ENCODE measurements around the gene USP46.
A peak's percentile ranks its signal among the peaks of the same experiment; 100 is the strongest.

USP46 gene

DNA sequence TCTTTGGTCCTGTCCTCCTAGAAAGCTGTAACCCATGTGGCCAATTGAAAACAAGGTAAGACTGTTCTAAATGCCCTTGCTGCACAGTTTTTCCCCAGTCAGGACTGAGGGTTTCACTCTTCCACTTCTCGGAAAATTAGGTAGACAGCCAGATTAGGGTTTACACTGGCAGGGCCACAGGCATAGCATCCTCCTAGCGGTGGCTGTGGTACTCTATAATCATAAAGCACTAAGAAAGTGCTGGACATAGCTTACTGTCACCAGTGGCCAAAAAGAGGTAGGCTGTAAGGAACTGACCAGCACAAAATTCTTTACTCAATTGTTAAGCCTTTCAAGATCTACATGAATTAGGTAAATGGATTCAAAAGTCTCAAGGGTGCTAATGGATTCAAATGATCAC is 11.6 kb upstream of the USP46 start:
- H3K9ac ChIP-seq (ENCODE audit: low read length): no peak overlapping the region
- H3K27ac ChIP-seq (ENCODE audit: low read depth, low read length): no peak overlapping the region
- no peak overlapping the region for H3K4me3 ChIP-seq (ENCODE audit: low read length)
- H3K4me1 ChIP-seq (ENCODE audit: control insufficient read depth, insufficient read depth, low read length): no peaks in the 10 kb centered on the region
- no peaks in the 10 kb centered on the region for H3K36me3 ChIP-seq (ENCODE audit: control insufficient read depth, insufficient read depth, low read length)
- no peaks in the 10 kb centered on the region for H3K27me3 ChIP-seq (ENCODE audit: control insufficient read depth, insufficient read depth, low read length)

DNA sequence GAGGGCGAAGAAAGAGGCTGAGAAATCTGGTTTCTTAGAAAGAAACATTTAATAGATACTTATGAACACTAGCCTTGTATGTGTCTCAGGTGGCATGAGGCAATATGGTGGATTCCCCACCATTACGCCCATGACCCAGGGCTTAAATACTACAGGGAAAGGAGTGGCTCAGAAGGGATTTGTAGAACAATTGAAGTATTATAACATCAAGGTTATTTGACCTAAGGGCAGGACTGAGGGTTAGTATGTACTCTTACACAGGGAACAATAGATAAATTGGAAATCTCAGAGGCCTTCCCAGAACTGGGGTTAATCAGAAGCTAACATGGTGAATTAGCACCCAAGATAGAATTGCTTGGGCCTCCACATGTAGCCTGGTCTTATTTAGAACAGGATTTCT is 11.0 kb upstream of the USP46 start:
- H3K36me3 ChIP-seq (ENCODE audit: control insufficient read depth, insufficient read depth, low read length): no peaks in the 10 kb centered on the region
- H3K27me3 ChIP-seq (ENCODE audit: control insufficient read depth, insufficient read depth, low read length): no peaks in the 10 kb centered on the region
- no peak overlapping the region for H3K9ac ChIP-seq (ENCODE audit: low read length)
- no peak overlapping the region for H3K27ac ChIP-seq (ENCODE audit: low read depth, low read length)
- no peak overlapping the region for H3K4me3 ChIP-seq (ENCODE audit: low read length)
- no peaks in the 10 kb centered on the region for H3K4me1 ChIP-seq (ENCODE audit: control insufficient read depth, insufficient read depth, low read length)

DNA sequence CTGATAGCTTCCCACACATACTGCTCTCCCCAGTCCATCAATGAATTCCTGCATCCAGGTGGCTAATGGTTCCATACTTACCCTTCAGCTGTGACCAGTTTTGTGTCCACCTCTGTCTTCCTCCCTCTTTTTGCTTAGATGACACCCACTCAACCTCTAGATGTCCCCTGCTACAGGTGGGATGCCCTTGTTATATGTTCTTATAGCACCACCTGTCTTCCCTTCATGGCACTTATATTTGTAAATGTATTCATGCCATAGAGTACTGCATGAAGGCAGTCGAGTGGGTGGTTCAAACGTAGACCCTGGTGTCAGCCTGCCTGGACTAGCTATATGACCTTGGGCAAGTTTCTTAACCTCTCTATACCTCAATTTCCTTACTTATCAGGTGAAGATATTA is 6.5 kb upstream of the USP46 start:
- no peak overlapping the region for H3K27ac ChIP-seq (ENCODE audit: low read depth, low read length)
- H3K9ac ChIP-seq (ENCODE audit: low read length): no peak overlapping the region
- H3K4me3 ChIP-seq (ENCODE audit: low read length): no peak overlapping the region
- H3K4me1 ChIP-seq (ENCODE audit: control insufficient read depth, insufficient read depth, low read length): no peaks in the 10 kb centered on the region
- no peaks in the 10 kb centered on the region for H3K27me3 ChIP-seq (ENCODE audit: control insufficient read depth, insufficient read depth, low read length)
- no peaks in the 10 kb centered on the region for H3K36me3 ChIP-seq (ENCODE audit: control insufficient read depth, insufficient read depth, low read length)

DNA sequence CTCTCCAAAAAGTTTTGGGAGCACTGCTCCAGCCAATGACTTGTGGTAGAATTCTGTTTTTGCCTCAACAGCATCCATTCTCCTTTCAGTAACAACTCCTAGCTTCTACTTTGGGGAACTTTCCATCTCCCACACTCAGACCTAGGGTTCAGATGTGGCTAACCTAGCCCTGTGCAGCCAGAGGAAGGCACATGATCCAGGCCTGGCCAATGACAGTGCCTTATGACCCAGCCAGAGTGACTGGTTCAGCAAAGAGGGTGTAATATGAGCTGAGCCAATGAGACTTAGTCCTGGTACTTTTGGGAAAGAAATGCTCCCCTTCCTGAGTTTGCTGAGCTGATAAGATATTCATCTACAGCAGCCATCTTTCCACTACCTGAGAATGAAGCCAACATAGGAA is 5.4 kb upstream of the USP46 start:
- H3K9ac ChIP-seq (ENCODE audit: low read length): no peak overlapping the region
- H3K27ac ChIP-seq (ENCODE audit: low read depth, low read length): no peak overlapping the region

DNA sequence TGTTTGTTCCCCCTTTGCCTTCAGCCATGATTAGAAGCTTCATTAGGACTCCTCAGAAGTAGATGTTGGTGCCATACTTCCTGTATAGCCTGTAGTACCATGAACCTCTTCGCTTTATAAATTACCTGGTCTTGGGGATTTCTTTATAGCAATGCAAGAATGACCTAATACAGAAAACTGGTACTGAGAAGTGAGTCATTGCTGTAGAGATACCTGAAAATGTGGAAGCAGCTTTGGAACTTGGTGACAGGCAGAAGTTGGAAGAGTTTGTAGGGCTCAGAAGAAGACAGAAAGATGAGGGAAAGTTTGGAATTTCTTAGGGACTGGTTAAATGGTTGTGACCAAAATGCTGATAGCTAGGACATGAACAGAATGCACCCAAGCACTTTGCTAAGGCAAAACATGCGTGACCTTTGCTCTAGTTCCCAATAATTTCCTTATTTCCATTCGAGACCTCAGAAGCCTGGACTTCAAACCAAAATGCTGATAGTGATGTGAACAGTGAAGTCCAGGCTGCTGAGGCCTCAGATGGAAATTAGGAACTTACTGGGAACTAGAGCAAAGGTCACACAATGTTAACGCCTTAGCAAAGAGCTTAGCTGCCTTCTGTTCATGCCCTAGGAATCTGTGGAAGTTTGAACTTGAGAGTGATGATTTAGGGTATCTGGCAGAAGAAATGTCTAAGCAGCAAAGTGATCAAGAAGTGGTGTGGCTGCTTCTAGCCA is 3.0 kb upstream of the USP46 start:
- Histone ChIP-seq H3K36me3 (ENCODE audit: control insufficient read depth, insufficient read depth, low read length) (no peaks in the 10 kb centered on the region), H3K4me3 (ENCODE audit: low read length) (no peak overlapping the region), H3K9ac (ENCODE audit: low read length) (no peak overlapping the region), H3K4me1 (ENCODE audit: control insufficient read depth, insufficient read depth, low read length) (no peaks in the 10 kb centered on the region), H3K27me3 (ENCODE audit: control insufficient read depth, insufficient read depth, low read length) (no peaks in the 10 kb centered on the region), H3K27ac (ENCODE audit: low read depth, low read length) (no peak overlapping the region)

More for the DNA sequence above, 5.4 kb upstream of the USP46 start:
- no peaks in the 10 kb centered on the region for H3K27me3 ChIP-seq (ENCODE audit: control insufficient read depth, insufficient read depth, low read length)
- no peak overlapping the region for H3K4me3 ChIP-seq (ENCODE audit: low read length)
- H3K4me1 ChIP-seq (ENCODE audit: control insufficient read depth, insufficient read depth, low read length): no peaks in the 10 kb centered on the region
- H3K36me3 ChIP-seq (ENCODE audit: control insufficient read depth, insufficient read depth, low read length): no peaks in the 10 kb centered on the region

DNA sequence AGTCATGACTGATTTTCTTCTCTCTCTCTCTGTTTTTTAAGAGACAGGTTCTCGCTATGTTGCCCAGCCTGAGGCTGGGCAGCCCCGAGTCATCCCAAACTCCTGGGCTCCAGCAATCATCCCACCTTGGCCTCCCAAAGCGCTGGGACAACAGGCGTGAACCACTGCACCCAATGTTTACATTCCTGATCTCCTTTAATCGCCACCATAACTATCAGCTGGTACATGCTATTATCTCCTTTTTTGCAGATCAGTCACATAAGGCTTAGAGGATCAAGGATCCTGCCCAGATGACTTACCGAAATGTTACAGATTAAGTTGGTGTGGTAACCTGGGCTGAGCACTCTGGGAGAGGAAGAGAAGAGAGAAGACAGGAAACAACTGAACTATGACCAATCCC is 1.5 kb upstream of the USP46 start:
- Histone ChIP-seq H3K4me1 (ENCODE audit: control insufficient read depth, insufficient read depth, low read length) (no peaks in the 10 kb centered on the region), H3K27ac (ENCODE audit: low read depth, low read length) (no peak overlapping the region), H3K9ac (ENCODE audit: low read length) (no peak overlapping the region), H3K27me3 (ENCODE audit: control insufficient read depth, insufficient read depth, low read length) (no peaks in the 10 kb centered on the region), H3K4me3 (ENCODE audit: low read length) (no peak overlapping the region), H3K36me3 (ENCODE audit: control insufficient read depth, insufficient read depth, low read length) (no peaks in the 10 kb centered on the region)

DNA sequence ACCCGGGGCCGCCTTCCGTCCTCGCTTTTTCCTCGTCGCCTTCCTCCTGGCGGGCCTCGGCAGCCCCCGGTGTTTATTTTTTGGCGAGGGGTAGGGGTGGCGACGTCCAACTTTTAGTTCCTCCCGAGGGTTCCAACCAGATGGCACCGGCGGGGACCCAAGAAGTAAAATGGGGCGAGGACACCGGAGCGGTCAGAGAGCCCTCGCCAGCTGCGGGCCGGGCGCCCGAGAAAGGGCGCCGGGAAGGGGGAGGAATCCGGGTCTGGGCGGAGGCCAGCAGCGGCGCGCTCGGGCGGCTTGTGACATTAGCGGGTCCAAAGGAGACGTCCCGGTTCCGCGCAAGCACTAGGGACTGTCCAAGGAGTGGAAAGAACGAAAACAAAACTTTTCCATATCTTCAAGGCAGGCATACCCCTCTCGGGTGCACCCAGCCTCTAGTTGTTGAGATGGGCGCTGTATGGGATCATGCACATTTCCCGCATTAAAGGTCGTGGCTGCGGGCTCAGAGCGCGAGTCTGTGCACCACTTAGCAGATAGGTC is 691 bp upstream of the USP46 start:
- no peaks in the 10 kb centered on the region for H3K36me3 ChIP-seq (ENCODE audit: control insufficient read depth, insufficient read depth, low read length)
- H3K27me3 ChIP-seq (ENCODE audit: control insufficient read depth, insufficient read depth, low read length): no peaks in the 10 kb centered on the region
- no peaks in the 10 kb centered on the region for H3K4me1 ChIP-seq (ENCODE audit: control insufficient read depth, insufficient read depth, low read length)
- H3K27ac ChIP-seq (ENCODE audit: low read depth, low read length): peak overlapping the region; percentile 92
- peak overlapping the region; percentile 60 for H3K4me3 ChIP-seq (ENCODE audit: low read length)
- peak overlapping the region; percentile 67 for H3K9ac ChIP-seq (ENCODE audit: low read length)

DNA sequence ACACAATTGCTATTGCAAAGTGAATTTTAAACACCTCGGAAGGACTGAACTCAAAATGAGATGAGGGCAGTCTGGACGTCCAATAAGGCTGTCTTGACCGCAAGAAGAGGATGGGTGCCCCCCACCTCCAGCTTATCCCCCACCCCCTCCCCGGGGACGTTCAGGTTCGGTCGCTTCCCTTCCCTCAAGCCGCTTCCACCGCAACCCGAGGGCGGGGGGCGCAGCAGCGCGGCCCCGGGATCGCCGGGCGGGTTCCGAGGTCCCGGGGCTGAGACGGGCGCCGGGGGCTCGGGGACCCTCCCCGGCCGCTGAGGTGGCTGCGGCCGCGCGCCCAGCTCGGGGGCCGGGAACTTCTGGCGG is 480 bp downstream of the USP46 start:
- Histone ChIP-seq H3K4me1 (ENCODE audit: control insufficient read depth, insufficient read depth, low read length) (no peaks in the 10 kb centered on the region), H3K4me3 (ENCODE audit: low read length) (peak overlapping the region; percentile 83), H3K9ac (ENCODE audit: low read length) (peak overlapping the region; percentile 33), H3K27ac (ENCODE audit: low read depth, low read length) (peak overlapping the region; percentile 85), H3K27me3 (ENCODE audit: control insufficient read depth, insufficient read depth, low read length) (no peaks in the 10 kb centered on the region), H3K36me3 (ENCODE audit: control insufficient read depth, insufficient read depth, low read length) (no peaks in the 10 kb centered on the region)

DNA sequence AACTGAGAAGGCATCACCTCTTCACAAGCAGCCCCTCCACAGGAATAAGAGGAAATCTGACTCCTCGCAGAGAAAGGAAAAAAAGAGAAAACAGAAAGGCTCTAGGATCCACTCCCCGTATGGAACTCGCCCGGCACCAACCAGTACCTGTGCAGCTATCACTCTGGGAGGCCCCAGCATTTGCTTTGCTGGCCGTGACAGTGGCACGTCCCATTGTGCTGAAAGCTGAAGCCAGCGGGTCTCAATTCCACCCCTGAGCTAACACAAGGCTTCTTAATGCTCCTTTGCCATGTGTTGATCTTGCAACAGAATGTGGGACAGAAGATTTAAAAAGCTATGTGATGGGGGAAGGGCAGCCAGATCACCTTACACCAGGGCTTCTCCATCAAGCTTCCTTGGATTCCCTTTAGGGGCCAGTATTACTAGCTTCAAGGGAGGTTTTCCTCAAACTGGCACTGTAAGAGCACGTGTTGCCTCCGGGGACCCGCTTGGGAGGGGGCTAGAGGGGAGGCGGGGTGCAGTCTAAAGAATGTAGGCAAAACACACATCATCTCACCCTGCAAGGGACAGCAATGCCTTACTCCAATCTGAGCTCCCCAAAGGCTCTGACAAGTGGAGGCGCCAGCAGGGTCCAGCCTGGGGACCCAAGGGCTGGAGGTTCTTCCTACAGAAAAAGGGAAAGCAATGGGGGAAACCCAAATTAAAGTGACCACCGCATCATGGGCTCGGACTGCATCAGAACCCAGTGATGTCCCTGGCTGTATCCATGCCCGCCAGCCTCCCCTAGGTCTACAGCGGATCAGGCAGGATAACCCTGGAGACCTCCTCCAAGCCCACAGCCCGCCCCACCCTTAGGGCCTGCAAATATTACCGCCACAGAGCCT is 1.2 kb downstream of the USP46 start:
- Histone ChIP-seq H3K27me3 (ENCODE audit: control insufficient read depth, insufficient read depth, low read length) (no peaks in the 10 kb centered on the region), H3K9ac (ENCODE audit: low read length) (no peak overlapping the region), H3K27ac (ENCODE audit: low read depth, low read length) (no peak overlapping the region), H3K4me3 (ENCODE audit: low read length) (peak overlapping the region; percentile 83), H3K36me3 (ENCODE audit: control insufficient read depth, insufficient read depth, low read length) (no peaks in the 10 kb centered on the region), H3K4me1 (ENCODE audit: control insufficient read depth, insufficient read depth, low read length) (no peaks in the 10 kb centered on the region)

DNA sequence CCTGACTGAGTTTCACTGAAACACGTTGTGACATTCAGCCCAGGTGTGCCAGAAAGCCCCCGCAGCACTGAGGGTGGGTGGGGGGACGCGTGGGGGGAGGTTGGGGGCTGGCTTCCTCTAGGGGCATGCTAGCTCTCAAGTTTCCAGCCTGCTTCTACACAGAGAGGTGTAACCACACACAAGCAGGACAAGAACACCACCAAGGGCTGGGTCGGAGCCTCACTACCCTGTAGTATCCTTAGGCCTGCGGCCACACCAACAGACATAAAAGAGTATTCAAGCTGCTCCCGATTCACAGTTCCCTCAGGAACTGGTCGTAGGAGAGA is 1.8 kb downstream of the USP46 start:
- H3K9ac ChIP-seq (ENCODE audit: low read length): no peak overlapping the region
- no peak overlapping the region for H3K27ac ChIP-seq (ENCODE audit: low read depth, low read length)
- H3K4me1 ChIP-seq (ENCODE audit: control insufficient read depth, insufficient read depth, low read length): no peaks in the 10 kb centered on the region
- no peaks in the 10 kb centered on the region for H3K36me3 ChIP-seq (ENCODE audit: control insufficient read depth, insufficient read depth, low read length)
- H3K4me3 ChIP-seq (ENCODE audit: low read length): no peak overlapping the region
- H3K27me3 ChIP-seq (ENCODE audit: control insufficient read depth, insufficient read depth, low read length): no peaks in the 10 kb centered on the region

DNA sequence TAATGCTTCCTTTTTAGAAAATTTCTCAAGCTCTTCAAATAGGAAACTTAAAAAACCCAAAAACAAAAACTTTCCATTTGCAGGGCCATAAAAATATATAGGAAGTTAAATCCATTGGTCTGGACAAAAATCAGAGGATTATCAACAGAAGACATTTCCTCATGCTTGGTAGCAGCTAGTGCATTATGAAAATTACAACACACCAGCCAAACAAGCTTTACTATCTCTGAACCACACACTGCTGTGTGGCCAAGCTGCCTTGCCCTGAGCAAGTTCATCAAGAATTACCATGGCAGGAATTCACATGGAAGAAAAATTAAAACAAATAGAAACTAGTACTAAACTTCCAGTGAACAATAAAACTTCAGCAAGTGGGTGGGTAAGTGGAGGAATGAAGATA is 3.6 kb downstream of the USP46 start:
- no peaks in the 10 kb centered on the region for H3K36me3 ChIP-seq (ENCODE audit: control insufficient read depth, insufficient read depth, low read length)
- no peak overlapping the region for H3K4me3 ChIP-seq (ENCODE audit: low read length)
- no peaks in the 10 kb centered on the region for H3K4me1 ChIP-seq (ENCODE audit: control insufficient read depth, insufficient read depth, low read length)
- no peak overlapping the region for H3K27ac ChIP-seq (ENCODE audit: low read depth, low read length)
- no peaks in the 10 kb centered on the region for H3K27me3 ChIP-seq (ENCODE audit: control insufficient read depth, insufficient read depth, low read length)
- H3K9ac ChIP-seq (ENCODE audit: low read length): no peak overlapping the region

DNA sequence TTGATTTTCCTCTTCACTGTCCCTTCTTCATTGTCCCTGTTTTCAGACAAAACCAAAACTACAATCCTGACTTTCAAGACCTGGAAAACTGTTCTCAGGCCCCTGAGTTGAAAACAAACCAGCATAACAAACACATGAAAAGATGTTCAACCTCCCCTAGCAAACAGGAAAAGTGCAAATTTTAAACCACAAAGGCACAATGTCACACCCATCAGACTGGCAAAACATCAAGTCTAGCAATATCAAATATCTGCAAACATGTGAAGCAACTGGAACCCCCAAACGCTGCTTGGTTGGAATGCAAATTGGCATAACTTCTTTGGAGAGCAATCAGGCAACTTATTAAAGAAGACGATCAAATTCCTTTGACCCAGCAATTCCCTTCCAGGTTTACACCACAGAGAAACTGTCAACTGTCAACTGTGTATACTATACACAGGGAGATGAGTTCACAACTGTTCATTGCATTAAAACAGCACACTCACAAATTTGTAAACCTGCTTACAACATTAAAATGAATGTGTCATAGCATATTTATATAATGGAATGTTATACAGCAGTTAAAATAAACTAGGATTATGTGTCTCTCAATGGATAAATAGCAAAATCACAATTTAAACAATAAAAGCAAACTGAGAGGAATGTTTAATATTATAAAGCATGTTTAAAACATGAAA is 7.0 kb downstream of the USP46 start:
- Histone ChIP-seq H3K27me3 (ENCODE audit: control insufficient read depth, insufficient read depth, low read length) (no peaks in the 10 kb centered on the region), H3K4me1 (ENCODE audit: control insufficient read depth, insufficient read depth, low read length) (no peaks in the 10 kb centered on the region), H3K9ac (ENCODE audit: low read length) (no peak overlapping the region), H3K36me3 (ENCODE audit: control insufficient read depth, insufficient read depth, low read length) (no peaks in the 10 kb centered on the region), H3K27ac (ENCODE audit: low read depth, low read length) (no peak overlapping the region), H3K4me3 (ENCODE audit: low read length) (no peak overlapping the region)

Measured in rectal smooth muscle tissue (tissue), 1 donor.